Ovary (tissue), 9 donors: Measurements from ENCODE around the gene N4BP3. TPM values are rescaled to one million over a fixed set of nuclear protein-coding genes. Genes with fewer than 3 reads are reported as not detected.
"Not testable (repeated sequence)": the region's sequence is repeated elsewhere in the genome, so short reads cannot be mapped to it uniquely, and the experiment has no call there.

Source experiments
- DNase-seq, 5 donors: peaks; one replicate each; pipeline ENCODE4 v3.0.0-alpha.2; 2019 to 2020
- H3K27ac ChIP-seq, 2 donors: fragments of 200-600 bp; one replicate each; pipeline versions ENCODE4 v1.5.1 to v1.8.0; 2019 to 2022
- H3K27me3 ChIP-seq: fragments of 200-600 bp; one replicate; pipeline ENCODE4 v1.8.0; 2022
- H3K36me3 ChIP-seq: fragments of 200-600 bp; sonication (generic); one replicate; pipeline ENCODE4 v1.5.1; 2019
- H3K4me1 ChIP-seq: one replicate; pipeline ENCODE4 v1.8.1; 2013; ENCODE audit warnings: mild to moderate bottlenecking, moderate library complexity; ENCODE audit not compliant: insufficient read depth
- H3K4me3 ChIP-seq: fragments of 200-600 bp; sonication (generic); one replicate; pipeline ENCODE4 v1.5.1; 2017
- H3K9me3 ChIP-seq, 2 donors: fragments of 200-600 bp in 1 of 2; sonication (generic) in 1 of 2; one replicate each; pipeline versions ENCODE4 v1.5.1 to v1.8.1; 2013 to 2019; ENCODE audit warnings: mild to moderate bottlenecking in 1 of 2, moderate library complexity in 1 of 2
- EP300 ChIP-seq: sonication (generic); formaldehyde crosslinking; IDR thresholded peaks from one replicate; pipeline ENCODE4 v1.6.1; 2017; ENCODE audit warnings: antibody characterized with exemption
- POLR2A ChIP-seq: fragments of 450-650 bp; IDR thresholded peaks from one replicate; pipeline ENCODE4 v1.6.1; 2017; ENCODE audit warnings: antibody characterized with exemption, mild to moderate bottlenecking, moderate library complexity
- WGBS, 3 donors: extraction: QIAGEN DNeasy Blood & Tissue Kit in 1 of 3; methylation state at CpG; one replicate each; pipeline versions ENCODE4 v1.1.5 to v1.1.7; 2013 to 2017; 5-methylcytosine and 5-hydroxymethylcytosine counted together
- intact Hi-C, 4 donors: fragments of 100-400 bp; cut with DNase I; formaldehyde crosslinking; loops; one replicate each; pipeline versions ENCODE4 v1.11.0 to v1.15.1; 2022 to 2023
- polyA plus RNA-seq, 2 donors: library from polyadenylated mRNA; stranded (reverse); fragments of 200-250 nt in 1 of 2; fragments of 350-450 nt in 1 of 2; fragmentation: Illumina TruSeq in 1 of 2; extraction: RNeasy Lipid Tissue Mini Kit (QIAGEN cat#74804) in 1 of 2; gene quantifications; one replicate each; pipeline ENCODE4 v1.2.3, GENCODE V29; 2013 to 2014
- total RNA-seq, 7 donors: library from RNA; depleted of rRNA in 2 of 7; stranded (reverse); fragments of >200 nt in 2 of 7; fragmentation: NEBNext Ultra II Directional in 3 of 7; extraction: Animal tissue kit (Norgen Biotek cat#: 25700) in 3 of 7; gene quantifications; one replicate each; pipeline versions ENCODE4 v1.1.0 to v1.2.4, GENCODE V29; 2016 to 2023
- TF ChIP-seq, protein P1 (sequence below), 3 donors: fragments of 450-650 bp in 2 of 3; fragments of 200-600 bp in 1 of 3; IDR thresholded peaks; one replicate each; pipeline versions ENCODE4 v1.5.1 to v1.8.0; 2016 to 2022; ENCODE audit warnings: antibody characterized with exemption in 3 of 3, mild to moderate bottlenecking in 1 of 3
- donor health status: DM: no; HTN: no; CAD: no; lungs with moderate emphysema.
- donor health status: DM: no; HTN: no; CAD: no.
- donor health status: Bipolar disorder and iron deficiency.
- donor health status: DM: yes; HTN: yes; CAD: no.
- donor health status: DM: no; HTN: no; CAD: no.
- donor health status: DM: yes; HTN: yes; CAD: no.

The N4BP3 gene
- total and polyA plus RNA-seq, 9 donors, result 0.40 to 1.8 (median 0.58) TPM

DNA sequence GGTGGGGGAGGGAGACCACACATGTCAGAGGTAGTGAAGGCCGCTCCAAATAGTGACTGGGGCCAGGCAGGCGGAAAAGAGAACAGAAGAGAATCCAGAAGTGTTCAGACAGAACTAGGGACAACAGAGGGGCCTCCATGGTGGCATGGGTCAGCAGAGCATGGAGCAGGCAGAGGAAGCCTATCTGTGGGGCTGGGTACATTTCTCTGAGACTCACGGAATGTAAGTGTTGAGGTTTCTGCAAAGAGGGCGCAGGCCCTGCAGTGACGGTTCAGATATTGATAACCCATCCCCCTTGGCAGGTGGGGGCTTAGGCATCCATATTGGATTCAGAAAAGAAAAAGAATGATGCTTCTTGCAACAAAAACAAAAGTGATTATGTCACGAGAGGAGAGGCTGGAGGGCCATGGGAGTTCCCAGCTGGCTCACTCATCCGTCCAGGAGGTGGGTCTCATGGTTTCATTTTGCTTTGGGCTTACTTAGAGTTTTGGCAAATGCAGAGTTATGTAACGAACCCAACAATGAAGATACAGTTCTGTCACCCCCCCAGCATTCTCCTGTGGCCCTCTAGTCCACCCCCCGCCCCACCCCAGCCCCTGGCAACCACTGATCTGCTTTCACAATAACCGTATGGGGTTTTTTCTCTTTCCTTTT, 12.0 kb downstream of the N4BP3 start:
- no peaks in the 10 kb centered on the region for H3K27me3 ChIP-seq
- H3K9me3 ChIP-seq, result no peaks in the 10 kb centered on the region
- 80 to 84% (median 82%) methylated on average over 10 of the region's 10 CpGs for WGBS, 3 donors
- H3K4me1 ChIP-seq, result peaks cover 2% of the 10 kb centered on the region
- intact Hi-C loops, result no loop called here
- no peak overlapping the region for H3K4me3 ChIP-seq
- no peak overlapping the region for H3K27ac ChIP-seq
- no peak for DNase-seq
- no peak for TF ChIP-seq EP300
- TF ChIP-seq POLR2A, result no peak
- TF ChIP-seq, protein P1, sequence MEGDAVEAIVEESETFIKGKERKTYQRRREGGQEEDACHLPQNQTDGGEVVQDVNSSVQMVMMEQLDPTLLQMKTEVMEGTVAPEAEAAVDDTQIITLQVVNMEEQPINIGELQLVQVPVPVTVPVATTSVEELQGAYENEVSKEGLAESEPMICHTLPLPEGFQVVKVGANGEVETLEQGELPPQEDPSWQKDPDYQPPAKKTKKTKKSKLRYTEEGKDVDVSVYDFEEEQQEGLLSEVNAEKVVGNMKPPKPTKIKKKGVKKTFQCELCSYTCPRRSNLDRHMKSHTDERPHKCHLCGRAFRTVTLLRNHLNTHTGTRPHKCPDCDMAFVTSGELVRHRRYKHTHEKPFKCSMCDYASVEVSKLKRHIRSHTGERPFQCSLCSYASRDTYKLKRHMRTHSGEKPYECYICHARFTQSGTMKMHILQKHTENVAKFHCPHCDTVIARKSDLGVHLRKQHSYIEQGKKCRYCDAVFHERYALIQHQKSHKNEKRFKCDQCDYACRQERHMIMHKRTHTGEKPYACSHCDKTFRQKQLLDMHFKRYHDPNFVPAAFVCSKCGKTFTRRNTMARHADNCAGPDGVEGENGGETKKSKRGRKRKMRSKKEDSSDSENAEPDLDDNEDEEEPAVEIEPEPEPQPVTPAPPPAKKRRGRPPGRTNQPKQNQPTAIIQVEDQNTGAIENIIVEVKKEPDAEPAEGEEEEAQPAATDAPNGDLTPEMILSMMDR (IDR thresholded peaks at IDR 0.05), result no peak
- no peaks in the 10 kb centered on the region for H3K36me3 ChIP-seq

DNA sequence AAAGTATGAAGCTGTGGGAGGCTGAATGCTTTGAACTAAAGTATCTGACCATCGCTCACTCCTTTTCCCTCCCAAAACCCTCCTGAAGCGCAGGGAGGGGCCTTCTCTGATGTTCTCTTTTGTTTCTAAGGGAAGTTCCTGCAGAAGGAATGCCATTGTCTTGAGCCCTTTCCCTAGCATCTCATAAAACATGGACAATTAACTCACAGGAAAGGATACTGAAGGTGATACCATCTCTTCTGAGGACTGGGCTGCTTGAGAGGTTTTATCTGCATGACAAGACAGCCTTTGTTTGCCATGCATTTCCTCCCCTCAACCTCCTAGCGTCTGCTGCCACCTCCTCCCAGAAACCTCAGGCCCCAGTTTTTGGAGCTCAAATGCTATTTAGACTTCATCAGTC, 13.2 kb downstream of the N4BP3 start:
- TF ChIP-seq POLR2A (no peak), EP300 (no peak)
- TF ChIP-seq, protein P1 (IDR thresholded peaks at IDR 0.05), result no peak
- DNase-seq, result no peak
- H3K27me3 ChIP-seq, result no peaks in the 10 kb centered on the region
- no peaks in the 10 kb centered on the region for H3K36me3 ChIP-seq
- 71 to 85% (median 82%) methylated on average over 3 of the region's 3 CpGs for WGBS, 3 donors
- H3K4me3 ChIP-seq, result no peak overlapping the region
- H3K27ac ChIP-seq, result no peak overlapping the region
- intact Hi-C loops, result no loop called here
- no peaks in the 10 kb centered on the region for H3K9me3 ChIP-seq
- peaks cover 2% of the 10 kb centered on the region for H3K4me1 ChIP-seq

DNA sequence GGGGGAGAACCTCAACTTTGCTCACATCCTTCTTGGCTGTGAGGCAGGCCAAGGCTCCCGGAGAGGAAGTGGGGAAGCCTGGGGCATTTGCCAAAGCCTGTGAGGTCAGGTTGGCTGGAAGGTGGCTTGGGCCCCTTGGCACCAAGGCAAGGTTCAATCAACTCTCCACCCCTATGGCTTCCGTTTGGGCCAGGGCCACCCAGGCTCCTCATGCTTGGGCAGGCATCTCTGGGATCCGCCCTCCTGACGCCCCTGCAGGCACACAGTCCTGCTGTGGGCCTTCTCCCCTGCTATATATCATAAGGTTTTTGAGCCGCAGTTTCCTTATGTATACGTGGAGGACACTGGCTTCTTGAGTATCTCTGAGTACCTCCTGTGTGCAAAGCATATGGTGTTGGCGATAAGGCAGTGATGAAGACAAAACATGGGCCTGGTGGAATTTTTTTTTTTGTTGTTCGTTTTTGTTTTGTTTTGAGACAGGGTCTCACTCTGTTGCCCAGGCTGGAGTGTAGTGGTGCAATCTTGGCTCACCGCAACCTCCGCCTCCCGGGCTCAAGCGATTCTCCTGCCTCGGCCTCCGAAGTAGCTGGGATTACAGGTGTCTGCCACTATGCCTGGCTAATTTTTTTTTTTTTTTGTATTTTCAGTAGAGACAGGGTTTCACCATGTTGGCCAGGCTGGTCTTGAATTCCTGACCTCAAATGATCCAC, 14.1 kb downstream of the N4BP3 start:
- H3K27me3 ChIP-seq, H3K9me3 ChIP-seq, intact Hi-C loops, H3K27ac ChIP-seq, H3K36me3 ChIP-seq, H3K4me3 ChIP-seq, DNase-seq, H3K4me1 ChIP-seq: not testable (repeated sequence)
- WGBS, 3 donors, result 77 to 81% (median 81%) methylated on average over 14 of the region's 14 CpGs

DNA sequence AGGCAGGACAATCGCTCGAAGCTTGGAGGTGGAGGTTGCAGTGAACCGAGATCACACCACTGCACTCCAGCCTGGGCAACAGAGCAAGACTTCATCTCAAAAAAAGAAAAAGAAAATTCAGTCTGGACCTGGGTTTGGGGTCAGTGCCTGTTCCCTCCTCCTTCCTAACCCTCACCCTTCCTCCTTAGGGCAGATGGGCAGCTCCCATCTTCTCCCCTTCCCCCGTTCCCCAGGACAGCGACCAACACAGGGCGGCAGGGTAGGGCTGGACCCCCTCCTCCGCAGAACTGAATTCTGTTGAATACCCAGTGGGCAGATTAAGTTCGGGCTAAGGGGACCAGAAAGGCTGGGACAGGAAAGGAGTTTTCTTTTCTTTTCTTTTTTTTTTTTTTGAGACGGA, 16.0 kb downstream of the N4BP3 start:
- Histone ChIP-seq H3K36me3 (no peaks in the 10 kb centered on the region), H3K27ac (no peak overlapping the region), H3K27me3 (no peaks in the 10 kb centered on the region), H3K4me1 (no peaks in the 10 kb centered on the region), H3K4me3 (no peak overlapping the region), H3K9me3 (no peaks in the 10 kb centered on the region)
- no peak for DNase-seq
- intact Hi-C loops, result no loop called here
- TF ChIP-seq EP300 (no peak), POLR2A (no peak)
- TF ChIP-seq, protein P1 (IDR thresholded peaks at IDR 0.05), result no peak
- WGBS, 3 donors, result 86 to 91% (median 87%) methylated on average over 9 of the region's 9 CpGs

DNA sequence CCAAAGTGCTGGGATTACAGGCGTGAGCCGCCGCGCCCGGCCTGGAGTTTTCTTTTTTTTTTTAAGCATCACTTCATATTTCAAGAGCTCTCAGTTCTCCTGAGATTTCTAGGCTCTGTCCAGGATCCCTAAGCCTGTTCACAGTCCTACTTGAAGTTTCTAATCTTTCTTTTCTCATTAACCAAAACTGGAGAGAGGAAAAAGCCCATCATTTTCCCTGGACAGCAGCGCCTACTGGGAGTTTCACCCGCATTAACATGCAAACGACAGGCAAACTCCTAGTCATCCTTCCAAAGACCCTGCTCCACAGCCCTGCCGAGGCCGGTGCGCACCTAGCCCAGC, 16.9 kb downstream of the N4BP3 start:
- H3K36me3 ChIP-seq, H3K4me1 ChIP-seq, DNase-seq, H3K27me3 ChIP-seq, H3K9me3 ChIP-seq, intact Hi-C loops: not testable (repeated sequence)
- Histone ChIP-seq H3K4me3 (peak overlapping the region; percentile 98), H3K27ac (peak overlapping the region; percentile 84 to 86)
- WGBS, 3 donors, result 4 to 9% (median 5%) methylated on average over 11 of the region's 11 CpGs
